Panc1 (cell line): ENCODE data around the gene CARTPT.

Experiments used
- POLR2AphosphoS5 ChIP-seq: IDR thresholded peaks from 2 replicates; pipeline ENCODE4 v1.6.1; 2012; ENCODE audit warnings: mild to moderate bottlenecking, low read depth, low read length, moderate library complexity
- TF ChIP-seq, protein P1 (sequence below): fragments of 450-650 bp; IDR thresholded peaks from 2 replicates; pipeline ENCODE4 v1.5.1; 2017; ENCODE audit warnings: mild to moderate bottlenecking

DNA sequence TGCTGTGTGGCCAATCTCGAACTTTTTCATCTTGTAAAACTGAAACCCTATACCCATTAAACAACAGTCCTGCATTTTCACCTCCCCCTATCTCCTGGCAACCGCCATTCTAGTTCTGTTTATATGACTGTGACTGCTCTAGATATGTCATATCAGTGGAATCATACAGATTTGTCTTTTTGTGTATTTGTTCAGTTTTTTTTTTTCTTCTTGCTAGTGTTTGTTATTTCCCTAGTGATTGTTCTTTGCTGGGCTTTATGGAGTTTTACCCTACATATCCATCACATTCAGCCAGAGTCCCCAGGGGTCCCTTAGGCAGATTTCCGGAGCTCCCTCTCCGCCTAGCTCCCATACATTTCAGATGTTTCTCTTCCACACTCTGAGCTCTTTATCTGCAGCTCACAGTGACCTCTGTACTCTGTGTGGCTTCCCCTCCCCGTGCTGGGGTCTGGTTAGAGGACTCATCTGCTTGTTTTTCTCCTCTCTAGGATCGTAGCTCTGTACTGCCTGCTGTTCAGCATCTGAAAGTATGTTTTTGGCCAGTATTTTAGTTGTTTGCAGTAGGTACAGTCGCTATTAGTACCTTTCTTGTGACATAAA is 25.1 kb upstream of the CARTPT start:
- TF ChIP-seq, protein P1, sequence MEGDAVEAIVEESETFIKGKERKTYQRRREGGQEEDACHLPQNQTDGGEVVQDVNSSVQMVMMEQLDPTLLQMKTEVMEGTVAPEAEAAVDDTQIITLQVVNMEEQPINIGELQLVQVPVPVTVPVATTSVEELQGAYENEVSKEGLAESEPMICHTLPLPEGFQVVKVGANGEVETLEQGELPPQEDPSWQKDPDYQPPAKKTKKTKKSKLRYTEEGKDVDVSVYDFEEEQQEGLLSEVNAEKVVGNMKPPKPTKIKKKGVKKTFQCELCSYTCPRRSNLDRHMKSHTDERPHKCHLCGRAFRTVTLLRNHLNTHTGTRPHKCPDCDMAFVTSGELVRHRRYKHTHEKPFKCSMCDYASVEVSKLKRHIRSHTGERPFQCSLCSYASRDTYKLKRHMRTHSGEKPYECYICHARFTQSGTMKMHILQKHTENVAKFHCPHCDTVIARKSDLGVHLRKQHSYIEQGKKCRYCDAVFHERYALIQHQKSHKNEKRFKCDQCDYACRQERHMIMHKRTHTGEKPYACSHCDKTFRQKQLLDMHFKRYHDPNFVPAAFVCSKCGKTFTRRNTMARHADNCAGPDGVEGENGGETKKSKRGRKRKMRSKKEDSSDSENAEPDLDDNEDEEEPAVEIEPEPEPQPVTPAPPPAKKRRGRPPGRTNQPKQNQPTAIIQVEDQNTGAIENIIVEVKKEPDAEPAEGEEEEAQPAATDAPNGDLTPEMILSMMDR: no peak
- no peak for TF ChIP-seq POLR2AphosphoS5
